Ishikawa (cell line): Measurements from ENCODE around the gene PKMYT1.

ENCODE experiments used
- CEBPB ChIP-seq: IDR thresholded peaks from 2 replicates; pipeline ENCODE4 v1.6.1; 2012
- EP300 ChIP-seq: IDR thresholded peaks from 2 replicates; pipeline ENCODE4 v1.6.1; 2012; ENCODE audit warnings: borderline replicate concordance
- FOXM1 ChIP-seq: IDR thresholded peaks from 2 replicates; pipeline ENCODE4 v1.6.1; 2012; ENCODE audit warnings: low read depth, borderline replicate concordance
- TAF1 ChIP-seq: IDR thresholded peaks from 2 replicates; pipeline ENCODE4 v1.6.1; 2012; ENCODE audit warnings: low read depth, mild to moderate bottlenecking
- YY1 ChIP-seq: IDR thresholded peaks from 2 replicates; pipeline ENCODE4 v1.6.1; 2012; ENCODE audit warnings: low read depth
- ZBTB7A ChIP-seq: IDR thresholded peaks from 2 replicates; pipeline ENCODE4 v1.6.1; 2012; ENCODE audit warnings: low read depth
- TF ChIP-seq, protein P1 (sequence below): IDR thresholded peaks from 2 replicates; pipeline ENCODE4 v1.6.1; 2012
- TF ChIP-seq, protein P2 (sequence below): IDR thresholded peaks from 2 replicates; pipeline ENCODE4 v1.6.1; 2012; ENCODE audit warnings: low read depth, mild to moderate bottlenecking

DNA sequence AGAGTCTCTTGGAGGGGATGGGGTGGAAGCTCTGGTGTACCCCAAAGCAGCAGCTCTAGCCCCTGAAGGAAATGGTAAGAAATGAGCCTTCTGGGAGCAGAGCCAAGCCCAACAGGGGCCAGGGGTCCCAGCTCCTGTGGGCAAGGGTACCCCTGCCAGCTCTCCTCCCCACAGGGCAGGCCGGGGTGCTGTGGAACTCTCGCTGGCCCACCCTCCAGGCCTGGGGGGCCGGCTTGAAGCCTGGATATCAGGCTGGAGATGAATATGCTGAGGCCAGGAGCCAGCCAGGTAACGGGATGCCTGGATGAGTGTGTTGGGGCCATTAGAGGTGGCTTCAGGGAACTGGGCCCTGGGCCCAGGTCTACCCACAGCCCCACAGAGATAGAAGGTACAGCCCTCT lies 20.3 kb upstream of the PKMYT1 start:
- TF ChIP-seq, protein P1, sequence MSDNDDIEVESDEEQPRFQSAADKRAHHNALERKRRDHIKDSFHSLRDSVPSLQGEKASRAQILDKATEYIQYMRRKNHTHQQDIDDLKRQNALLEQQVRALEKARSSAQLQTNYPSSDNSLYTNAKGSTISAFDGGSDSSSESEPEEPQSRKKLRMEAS: no peak
- TF ChIP-seq, protein P2, sequence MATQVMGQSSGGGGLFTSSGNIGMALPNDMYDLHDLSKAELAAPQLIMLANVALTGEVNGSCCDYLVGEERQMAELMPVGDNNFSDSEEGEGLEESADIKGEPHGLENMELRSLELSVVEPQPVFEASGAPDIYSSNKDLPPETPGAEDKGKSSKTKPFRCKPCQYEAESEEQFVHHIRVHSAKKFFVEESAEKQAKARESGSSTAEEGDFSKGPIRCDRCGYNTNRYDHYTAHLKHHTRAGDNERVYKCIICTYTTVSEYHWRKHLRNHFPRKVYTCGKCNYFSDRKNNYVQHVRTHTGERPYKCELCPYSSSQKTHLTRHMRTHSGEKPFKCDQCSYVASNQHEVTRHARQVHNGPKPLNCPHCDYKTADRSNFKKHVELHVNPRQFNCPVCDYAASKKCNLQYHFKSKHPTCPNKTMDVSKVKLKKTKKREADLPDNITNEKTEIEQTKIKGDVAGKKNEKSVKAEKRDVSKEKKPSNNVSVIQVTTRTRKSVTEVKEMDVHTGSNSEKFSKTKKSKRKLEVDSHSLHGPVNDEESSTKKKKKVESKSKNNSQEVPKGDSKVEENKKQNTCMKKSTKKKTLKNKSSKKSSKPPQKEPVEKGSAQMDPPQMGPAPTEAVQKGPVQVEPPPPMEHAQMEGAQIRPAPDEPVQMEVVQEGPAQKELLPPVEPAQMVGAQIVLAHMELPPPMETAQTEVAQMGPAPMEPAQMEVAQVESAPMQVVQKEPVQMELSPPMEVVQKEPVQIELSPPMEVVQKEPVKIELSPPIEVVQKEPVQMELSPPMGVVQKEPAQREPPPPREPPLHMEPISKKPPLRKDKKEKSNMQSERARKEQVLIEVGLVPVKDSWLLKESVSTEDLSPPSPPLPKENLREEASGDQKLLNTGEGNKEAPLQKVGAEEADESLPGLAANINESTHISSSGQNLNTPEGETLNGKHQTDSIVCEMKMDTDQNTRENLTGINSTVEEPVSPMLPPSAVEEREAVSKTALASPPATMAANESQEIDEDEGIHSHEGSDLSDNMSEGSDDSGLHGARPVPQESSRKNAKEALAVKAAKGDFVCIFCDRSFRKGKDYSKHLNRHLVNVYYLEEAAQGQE: no peak
- TF ChIP-seq CEBPB: no peak
- TF ChIP-seq EP300: no peak
- no peak for TF ChIP-seq YY1
- TF ChIP-seq ZBTB7A: no peak
- TF ChIP-seq TAF1: no peak
- TF ChIP-seq FOXM1: no peak
